ENCODE results near the gene TET1. TPM values are rescaled to one million over a fixed set of nuclear protein-coding genes. Genes with fewer than 3 reads are reported as not detected.

Gene TET1
- total and polyA plus RNA-seq, 9 of the 15 experiments (the other 6 are each of a cell fraction or from before 2014, with no cell fraction given), result 2.6 to 21.3 (median 11.6) TPM

DNA sequence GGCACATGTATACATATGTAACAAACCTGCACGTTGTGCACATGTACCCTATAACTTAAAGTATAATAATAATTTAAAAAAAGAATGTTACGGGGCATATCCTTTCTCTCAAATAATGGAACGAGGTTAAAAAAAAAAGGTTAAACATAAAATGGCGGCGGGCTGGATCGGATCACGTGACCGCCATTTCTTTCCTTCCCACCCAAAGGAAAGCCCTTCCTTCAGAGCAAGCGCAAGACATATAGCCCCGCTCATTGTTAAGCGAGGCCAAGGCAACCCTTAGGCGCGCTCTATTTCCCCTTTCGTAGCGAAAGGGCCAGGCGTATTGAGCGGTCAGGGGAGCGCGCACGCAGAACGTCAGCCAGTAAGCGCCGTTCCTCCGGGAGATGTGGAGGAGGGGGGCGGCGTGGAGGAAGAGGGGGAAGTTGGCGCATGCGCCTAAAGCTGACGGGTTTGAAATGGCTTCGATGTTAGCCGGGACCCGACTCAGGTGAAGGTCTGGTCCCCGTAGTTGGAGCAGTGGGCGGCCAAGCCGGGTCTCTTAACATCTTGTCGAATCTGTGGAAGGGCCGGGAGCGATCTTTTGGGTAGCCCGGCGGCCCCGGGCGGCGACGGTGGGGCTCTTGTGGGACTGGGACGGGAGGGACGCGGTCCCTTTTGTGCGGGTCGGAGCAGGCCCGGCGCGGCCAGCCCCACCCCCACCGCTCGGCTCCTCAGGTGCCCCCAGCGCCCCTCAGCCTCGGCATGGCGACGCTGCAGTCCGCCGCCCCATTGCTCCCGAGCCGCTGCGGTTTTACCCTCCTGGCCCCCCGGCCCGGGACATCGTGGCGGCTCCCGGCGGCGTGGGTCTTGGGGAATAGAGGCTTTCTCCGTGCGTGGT is 160.9 kb downstream of the TET1 start, which contains the start of gene CCAR1 (continued):
- TF ChIP-seq, protein P1, sequence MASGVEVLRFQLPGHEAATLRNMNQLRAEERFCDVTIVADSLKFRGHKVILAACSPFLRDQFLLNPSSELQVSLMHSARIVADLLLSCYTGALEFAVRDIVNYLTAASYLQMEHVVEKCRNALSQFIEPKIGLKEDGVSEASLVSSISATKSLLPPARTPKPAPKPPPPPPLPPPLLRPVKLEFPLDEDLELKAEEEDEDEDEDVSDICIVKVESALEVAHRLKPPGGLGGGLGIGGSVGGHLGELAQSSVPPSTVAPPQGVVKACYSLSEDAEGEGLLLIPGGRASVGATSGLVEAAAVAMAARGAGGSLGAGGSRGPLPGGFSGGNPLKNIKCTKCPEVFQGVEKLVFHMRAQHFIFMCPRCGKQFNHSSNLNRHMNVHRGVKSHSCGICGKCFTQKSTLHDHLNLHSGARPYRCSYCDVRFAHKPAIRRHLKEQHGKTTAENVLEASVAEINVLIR (CRISPR knock-in tag; IDR thresholded peaks at IDR 0.05), result peak; percentile 49; the same call in 1 of the 2 replicates
- TF ChIP-seq MEIS2 (IDR thresholded peaks at IDR 0.05; ENCODE audit: partially characterized antibody) (peak; percentile 74), TEAD1 (CRISPR knock-in tag; IDR thresholded peaks at IDR 0.05) (peak in 1 of 2 experiments; percentile 74; a peak in 3 of 4 replicates), ETV5 (CRISPR knock-in tag; IDR thresholded peaks at IDR 0.05; ENCODE audit: low read depth) (no peak; the same call in 1 of the 2 replicates), ETV1 (tag; conservative IDR thresholded peaks at IDR 0.05; ENCODE audit: low read depth) (peak; percentile 23; the same call in 1 of the 2 replicates), TCF7 (IDR thresholded peaks at IDR 0.05; ENCODE audit: borderline replicate concordance) (peak; percentile 49; the same call in 1 of the 2 replicates), NCOA4 (IDR thresholded peaks at IDR 0.05; ENCODE audit: partially characterized antibody) (no peak)
- TF ChIP-seq, protein P2, sequence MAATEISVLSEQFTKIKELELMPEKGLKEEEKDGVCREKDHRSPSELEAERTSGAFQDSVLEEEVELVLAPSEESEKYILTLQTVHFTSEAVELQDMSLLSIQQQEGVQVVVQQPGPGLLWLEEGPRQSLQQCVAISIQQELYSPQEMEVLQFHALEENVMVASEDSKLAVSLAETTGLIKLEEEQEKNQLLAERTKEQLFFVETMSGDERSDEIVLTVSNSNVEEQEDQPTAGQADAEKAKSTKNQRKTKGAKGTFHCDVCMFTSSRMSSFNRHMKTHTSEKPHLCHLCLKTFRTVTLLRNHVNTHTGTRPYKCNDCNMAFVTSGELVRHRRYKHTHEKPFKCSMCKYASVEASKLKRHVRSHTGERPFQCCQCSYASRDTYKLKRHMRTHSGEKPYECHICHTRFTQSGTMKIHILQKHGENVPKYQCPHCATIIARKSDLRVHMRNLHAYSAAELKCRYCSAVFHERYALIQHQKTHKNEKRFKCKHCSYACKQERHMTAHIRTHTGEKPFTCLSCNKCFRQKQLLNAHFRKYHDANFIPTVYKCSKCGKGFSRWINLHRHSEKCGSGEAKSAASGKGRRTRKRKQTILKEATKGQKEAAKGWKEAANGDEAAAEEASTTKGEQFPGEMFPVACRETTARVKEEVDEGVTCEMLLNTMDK (IDR thresholded peaks at IDR 0.05; ENCODE audit: borderline replicate concordance, insufficient read depth, low read depth, low read length, poor library complexity, severe bottlenecking), result no peak
- TF ChIP-seq, protein P3, sequence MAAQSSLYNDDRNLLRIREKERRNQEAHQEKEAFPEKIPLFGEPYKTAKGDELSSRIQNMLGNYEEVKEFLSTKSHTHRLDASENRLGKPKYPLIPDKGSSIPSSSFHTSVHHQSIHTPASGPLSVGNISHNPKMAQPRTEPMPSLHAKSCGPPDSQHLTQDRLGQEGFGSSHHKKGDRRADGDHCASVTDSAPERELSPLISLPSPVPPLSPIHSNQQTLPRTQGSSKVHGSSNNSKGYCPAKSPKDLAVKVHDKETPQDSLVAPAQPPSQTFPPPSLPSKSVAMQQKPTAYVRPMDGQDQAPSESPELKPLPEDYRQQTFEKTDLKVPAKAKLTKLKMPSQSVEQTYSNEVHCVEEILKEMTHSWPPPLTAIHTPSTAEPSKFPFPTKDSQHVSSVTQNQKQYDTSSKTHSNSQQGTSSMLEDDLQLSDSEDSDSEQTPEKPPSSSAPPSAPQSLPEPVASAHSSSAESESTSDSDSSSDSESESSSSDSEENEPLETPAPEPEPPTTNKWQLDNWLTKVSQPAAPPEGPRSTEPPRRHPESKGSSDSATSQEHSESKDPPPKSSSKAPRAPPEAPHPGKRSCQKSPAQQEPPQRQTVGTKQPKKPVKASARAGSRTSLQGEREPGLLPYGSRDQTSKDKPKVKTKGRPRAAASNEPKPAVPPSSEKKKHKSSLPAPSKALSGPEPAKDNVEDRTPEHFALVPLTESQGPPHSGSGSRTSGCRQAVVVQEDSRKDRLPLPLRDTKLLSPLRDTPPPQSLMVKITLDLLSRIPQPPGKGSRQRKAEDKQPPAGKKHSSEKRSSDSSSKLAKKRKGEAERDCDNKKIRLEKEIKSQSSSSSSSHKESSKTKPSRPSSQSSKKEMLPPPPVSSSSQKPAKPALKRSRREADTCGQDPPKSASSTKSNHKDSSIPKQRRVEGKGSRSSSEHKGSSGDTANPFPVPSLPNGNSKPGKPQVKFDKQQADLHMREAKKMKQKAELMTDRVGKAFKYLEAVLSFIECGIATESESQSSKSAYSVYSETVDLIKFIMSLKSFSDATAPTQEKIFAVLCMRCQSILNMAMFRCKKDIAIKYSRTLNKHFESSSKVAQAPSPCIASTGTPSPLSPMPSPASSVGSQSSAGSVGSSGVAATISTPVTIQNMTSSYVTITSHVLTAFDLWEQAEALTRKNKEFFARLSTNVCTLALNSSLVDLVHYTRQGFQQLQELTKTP (IDR thresholded peaks at IDR 0.05; ENCODE audit: low read depth in 1 of 2, partially characterized antibody in 2 of 2), result peak in 1 of 2 experiments; percentile 93
- TF ChIP-seq, protein P4, sequence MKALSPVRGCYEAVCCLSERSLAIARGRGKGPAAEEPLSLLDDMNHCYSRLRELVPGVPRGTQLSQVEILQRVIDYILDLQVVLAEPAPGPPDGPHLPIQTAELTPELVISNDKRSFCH (CRISPR knock-in tag; IDR thresholded peaks at IDR 0.05), result peak; percentile 73
- TF ChIP-seq, protein P4 (tag; IDR thresholded peaks at IDR 0.05), result peak; percentile 36; the same call in 1 of the 2 replicates
- TF ChIP-seq, protein P5, sequence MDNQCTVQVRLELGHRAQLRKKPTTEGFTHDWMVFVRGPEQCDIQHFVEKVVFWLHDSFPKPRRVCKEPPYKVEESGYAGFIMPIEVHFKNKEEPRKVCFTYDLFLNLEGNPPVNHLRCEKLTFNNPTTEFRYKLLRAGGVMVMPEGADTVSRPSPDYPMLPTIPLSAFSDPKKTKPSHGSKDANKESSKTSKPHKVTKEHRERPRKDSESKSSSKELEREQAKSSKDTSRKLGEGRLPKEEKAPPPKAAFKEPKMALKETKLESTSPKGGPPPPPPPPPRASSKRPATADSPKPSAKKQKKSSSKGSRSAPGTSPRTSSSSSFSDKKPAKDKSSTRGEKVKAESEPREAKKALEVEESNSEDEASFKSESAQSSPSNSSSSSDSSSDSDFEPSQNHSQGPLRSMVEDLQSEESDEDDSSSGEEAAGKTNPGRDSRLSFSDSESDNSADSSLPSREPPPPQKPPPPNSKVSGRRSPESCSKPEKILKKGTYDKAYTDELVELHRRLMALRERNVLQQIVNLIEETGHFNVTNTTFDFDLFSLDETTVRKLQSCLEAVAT (IDR thresholded peaks at IDR 0.05), result peak in 1 of 2 experiments; percentile 80; a peak in 2 of 4 replicates
- TF ChIP-seq, protein P6, sequence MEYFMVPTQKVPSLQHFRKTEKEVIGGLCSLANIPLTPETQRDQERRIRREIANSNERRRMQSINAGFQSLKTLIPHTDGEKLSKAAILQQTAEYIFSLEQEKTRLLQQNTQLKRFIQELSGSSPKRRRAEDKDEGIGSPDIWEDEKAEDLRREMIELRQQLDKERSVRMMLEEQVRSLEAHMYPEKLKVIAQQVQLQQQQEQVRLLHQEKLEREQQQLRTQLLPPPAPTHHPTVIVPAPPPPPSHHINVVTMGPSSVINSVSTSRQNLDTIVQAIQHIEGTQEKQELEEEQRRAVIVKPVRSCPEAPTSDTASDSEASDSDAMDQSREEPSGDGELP (CRISPR knock-in tag; IDR thresholded peaks at IDR 0.05; ENCODE audit: borderline replicate concordance), result peak; percentile 83; the same call in 1 of the 2 replicates

Data from K562 (cell line).